ENCODE measurements around the gene SEMA4F.
A peak's percentile ranks its signal among the peaks of the same experiment; 100 is the strongest.
"Not testable (repeated sequence)": the region's sequence is repeated elsewhere in the genome, so short reads cannot be mapped to it uniquely, and the experiment has no call there.

SEMA4F gene, protein sequence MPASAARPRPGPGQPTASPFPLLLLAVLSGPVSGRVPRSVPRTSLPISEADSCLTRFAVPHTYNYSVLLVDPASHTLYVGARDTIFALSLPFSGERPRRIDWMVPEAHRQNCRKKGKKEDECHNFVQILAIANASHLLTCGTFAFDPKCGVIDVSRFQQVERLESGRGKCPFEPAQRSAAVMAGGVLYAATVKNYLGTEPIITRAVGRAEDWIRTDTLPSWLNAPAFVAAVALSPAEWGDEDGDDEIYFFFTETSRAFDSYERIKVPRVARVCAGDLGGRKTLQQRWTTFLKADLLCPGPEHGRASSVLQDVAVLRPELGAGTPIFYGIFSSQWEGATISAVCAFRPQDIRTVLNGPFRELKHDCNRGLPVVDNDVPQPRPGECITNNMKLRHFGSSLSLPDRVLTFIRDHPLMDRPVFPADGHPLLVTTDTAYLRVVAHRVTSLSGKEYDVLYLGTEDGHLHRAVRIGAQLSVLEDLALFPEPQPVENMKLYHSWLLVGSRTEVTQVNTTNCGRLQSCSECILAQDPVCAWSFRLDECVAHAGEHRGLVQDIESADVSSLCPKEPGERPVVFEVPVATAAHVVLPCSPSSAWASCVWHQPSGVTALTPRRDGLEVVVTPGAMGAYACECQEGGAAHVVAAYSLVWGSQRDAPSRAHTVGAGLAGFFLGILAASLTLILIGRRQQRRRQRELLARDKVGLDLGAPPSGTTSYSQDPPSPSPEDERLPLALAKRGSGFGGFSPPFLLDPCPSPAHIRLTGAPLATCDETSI

DNA sequence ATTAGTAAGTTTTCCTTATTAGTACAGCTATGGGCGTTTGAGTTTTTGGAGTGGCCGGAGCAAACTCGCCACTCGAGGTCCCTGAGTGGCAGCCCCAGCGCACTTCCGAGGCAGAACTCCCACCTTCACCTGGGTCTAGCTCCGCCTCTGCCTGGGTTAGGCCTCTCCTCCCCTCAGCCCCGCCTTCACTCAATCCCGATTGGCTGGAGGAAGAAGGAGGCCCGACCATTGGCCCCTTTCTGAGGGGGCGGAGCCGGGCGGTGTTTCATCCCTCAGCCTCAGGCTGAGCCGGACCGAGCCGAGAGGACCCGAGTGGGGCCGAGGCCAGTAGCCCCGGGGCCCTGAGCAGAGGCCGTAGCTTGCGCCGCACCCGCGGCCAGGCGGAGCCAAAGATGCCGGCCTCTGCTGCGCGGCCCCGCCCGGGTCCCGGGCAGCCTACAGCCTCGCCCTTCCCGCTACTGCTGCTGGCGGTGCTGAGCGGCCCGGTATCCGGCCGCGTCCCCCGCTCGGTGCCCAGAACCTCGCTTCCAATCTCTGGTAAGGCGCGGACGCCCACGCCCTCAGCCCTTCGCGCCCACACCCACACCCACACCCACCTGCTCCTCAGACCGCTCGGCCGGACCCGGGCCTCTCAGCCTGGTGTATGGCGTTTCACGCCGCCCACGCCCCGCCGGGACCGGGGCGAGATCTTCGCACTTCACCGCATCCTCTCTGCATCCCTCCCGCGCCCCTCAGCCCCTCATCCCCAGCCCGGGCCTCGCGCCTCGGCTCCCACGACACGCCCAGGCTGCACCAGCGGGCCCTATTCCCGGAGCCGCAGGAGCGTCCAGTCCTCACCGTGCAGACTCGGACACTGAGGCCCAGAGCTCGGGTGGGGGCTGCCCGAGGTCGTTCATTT, at the start of gene SEMA4F:
Gene SEMA4F, plus strand, starts transcription at position 263 of the 898 bp plus-strand sequence. Its CDS starts 130 bp downstream, at position 393.
- peak; percentile 88 for DNase-seq (ENCODE audit: low read depth)

DNA sequence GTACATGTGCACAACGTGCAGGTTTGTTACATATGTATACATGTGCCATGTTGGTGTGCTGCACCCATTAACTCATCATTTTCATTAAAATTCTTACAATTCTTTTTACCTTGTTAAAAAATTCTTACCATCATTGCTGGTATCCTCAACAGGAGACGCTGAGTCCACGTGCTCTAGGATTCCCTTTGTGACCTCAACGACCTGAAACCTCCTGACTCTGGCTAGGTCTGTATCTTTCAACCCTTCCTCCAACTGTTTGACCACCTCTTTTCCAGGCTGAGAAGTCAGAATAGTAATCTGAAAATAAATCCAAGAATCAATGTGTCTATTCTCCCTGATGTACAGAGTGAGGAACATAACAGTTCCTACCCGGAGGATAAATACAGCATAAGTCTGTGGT, 47.1 kb upstream of the SEMA4F start:
- no peak for DNase-seq (ENCODE audit: low read depth)

DNA sequence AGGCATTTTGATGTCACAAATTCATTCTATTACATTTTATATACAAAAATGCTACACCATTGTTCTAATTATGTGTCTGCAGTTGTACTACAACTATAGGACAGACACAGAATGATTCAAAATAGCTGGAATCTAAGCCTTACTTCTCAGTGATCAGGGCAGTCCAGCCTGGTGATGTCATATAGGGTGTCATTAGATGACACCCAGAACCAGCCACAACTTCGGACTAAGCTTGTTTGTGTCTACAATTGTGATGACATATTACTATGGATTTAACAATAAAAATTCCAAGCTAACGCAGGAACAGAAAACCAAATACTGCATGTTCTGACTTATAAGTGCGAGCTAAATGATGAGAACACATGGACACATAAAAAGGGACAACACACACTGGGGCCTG, 36.9 kb upstream of the SEMA4F start:
- no peak for DNase-seq (ENCODE audit: low read depth)

DNA sequence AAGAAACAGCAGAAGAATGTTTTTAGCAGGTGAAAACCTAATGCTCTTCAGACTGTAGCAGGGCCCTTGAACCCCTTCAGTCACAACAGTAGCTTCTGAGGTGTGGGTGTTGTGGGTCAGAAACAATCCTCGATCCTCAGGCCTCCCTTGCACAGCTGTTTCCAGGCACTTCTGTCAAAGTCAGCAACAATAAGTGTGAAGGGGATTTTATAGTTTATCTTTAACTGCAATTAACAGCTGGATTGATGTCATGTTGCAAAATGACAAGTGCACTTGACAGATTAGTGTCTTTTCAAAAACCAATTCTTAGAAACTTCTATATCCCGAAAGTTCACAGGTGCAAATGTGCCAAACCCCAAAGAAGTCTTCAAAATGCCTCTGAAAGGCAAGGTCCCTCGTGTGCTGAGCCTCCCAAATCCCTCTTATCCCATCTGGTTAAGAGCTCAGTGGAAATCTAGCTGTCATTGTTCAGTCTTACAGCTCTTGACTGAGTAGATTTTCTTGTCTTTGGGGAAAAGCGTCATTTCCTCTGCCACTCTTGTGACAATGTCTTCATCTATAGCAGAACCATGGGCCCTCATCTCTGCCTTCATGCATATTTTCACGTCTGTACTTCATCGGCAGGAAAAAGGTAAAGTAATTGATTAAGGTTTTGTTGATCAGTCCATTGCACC, 35.5 kb upstream of the SEMA4F start:
- no peak for DNase-seq (ENCODE audit: low read depth)

DNA sequence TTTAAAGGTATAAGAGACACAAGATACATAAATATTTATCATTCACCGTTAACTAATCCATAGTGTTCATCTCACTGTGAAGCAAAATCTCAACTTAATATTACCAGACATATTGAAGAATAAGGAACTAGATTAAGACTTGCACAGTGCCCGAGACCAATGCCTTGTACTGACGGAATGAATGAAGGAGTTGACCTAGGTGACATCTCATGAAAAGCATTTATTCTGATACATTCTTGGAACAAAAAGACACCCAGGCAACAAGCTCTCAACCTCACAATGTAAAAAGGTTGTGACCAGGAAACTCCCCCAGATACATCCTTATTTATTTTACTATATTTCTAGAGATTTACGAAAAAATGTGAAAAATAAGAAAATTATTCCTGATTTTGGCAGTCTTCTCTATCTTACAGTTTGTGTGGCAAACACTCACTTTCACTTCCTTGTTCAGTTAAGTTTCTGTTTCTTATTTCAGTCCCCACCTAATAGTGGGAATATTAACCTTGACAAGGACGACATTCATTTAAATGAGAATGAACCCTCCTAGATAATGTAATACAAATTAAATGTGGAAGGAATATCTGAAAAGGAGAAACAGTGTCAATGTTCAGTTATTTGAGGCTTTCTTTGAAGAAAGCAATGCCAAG, 34.3 kb upstream of the SEMA4F start:
- no peak for DNase-seq (ENCODE audit: low read depth)

DNA sequence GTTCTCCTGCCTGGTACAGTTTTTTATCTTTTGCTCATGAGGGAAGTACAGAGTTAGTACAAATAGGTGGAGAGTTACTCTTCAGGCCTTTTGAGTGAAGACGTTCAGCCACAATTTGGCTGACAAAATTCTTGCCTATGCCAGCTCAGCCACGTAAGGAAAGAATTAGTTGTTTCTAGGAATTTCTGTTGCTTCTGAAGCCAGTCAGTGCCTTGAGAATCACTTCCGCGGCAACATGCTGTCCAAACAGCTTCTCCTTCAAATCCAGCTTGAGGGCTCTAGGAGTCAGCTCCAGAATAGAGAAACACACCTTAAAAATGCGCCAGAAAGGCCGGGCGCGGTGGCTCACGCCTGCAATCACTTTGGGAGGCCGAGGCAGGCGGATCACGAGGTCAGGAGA, 33.4 kb upstream of the SEMA4F start:
- no peak for DNase-seq (ENCODE audit: low read depth)

DNA sequence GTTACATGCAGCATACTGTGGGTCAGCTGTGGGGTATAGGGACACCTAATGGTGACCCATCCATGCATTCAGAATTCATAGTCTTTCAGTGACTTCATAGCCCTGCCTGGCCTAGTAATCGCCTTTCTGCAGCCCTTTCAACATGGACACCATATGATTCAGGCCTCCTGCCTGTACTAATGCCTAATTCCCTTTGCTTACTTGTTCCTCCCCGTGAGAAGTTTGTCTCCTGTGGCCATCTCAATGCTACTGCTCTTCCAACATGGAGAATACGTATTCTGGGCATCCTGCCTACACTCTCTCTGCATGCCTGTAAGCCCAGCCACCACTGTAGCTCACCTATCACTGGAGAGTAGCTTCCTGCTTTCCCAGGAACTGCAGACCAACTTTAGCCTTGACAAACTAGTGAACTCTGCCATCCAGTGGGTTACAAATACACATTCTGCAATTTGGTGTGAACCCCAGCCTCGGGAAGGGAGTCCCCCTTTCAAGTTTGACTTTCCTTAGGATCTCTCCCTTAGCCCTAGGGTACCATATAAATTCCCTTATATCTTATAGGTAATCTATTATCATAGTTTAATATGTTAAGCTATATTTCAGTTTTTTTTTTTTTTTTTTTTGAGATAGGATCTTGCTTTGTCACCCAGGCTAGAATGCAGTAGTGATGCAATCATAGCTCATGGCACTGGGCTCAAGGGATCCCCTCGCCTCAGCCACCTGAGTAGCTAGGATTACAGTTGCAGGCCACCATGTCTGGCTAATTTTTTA, 28.2 kb upstream of the SEMA4F start:
- DNase-seq (ENCODE audit: low read depth): no peak

DNA sequence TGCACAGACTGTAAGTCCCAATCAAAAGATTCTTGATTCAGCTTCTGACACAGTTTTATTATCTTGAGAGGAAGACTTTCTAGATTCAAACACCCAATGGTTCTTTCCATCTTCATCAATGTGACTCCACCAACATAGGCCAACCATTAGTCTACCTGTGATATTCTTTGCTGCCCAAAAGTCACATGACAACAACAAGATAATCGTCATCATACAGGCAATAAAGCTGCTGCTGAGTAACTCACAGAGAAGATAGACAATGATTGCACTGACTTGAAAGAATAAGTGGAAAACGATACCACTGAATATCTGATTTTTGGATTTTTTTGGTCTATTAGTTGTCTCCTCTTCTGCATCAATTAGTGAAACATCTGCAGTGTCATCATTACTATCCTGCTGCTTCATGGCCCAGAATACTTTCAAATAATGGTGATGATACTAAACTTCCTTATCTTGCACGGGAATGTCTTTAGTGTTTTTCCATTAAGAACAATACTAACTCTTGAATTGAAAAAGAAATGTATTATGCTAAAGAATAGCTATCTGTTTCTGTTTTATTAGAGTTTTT, 25.4 kb upstream of the SEMA4F start:
- no peak for DNase-seq (ENCODE audit: low read depth)

DNA sequence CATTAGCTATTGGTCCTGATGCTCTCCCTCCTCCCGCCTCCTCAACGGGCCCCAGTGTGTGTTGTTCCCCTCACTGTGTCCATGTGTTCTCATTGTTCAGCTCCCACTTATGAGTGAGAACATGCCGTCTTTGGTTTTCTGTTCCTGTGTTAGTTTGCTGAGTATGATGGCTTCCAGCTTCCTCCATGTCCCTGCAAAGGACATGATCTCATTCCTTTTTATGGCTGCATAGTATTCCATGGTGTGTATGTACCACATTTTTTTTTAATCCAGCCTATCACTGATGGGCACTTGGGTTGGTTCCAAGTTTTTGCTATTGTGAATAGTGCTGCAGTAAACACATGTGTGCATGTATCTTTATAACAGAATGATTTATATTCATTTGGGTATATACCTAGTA, 23.6 kb upstream of the SEMA4F start:
- DNase-seq (ENCODE audit: low read depth): not testable (repeated sequence)

DNA sequence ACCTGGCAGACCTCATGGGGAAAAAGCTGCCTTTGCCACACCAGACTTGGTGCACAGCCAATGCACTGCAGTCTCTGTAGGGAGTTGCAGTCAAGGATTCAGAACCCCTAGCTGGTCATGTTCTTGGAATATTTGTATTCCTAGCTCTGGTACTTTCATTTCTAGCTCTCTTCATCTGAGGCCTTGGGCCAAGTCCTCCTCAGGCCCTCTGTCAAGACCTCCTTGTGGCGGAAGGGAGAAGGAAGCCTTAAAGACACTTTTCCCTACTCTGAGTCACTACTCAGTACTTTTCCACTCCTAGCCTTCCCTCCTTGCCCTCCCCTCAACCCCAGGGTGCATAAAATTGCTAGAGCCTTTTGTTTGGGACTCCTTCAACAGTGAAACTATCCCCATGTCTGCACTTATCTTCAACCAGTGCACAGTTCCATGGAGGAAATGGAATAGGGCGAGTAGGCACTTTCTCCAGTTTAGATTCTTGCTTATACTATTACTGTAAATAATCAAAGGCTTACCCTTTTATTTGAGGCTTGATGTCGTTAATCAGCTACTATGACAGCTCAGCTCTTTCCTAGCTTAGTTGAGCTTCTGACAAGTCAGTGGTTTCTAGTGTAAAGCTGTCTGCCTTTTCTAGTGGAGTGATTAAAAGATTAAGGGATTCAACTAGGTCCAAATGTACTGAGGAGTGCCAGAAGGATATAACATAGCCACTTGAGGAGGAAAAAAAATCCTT, 21.7 kb upstream of the SEMA4F start:
- no peak for DNase-seq (ENCODE audit: low read depth)

DNA sequence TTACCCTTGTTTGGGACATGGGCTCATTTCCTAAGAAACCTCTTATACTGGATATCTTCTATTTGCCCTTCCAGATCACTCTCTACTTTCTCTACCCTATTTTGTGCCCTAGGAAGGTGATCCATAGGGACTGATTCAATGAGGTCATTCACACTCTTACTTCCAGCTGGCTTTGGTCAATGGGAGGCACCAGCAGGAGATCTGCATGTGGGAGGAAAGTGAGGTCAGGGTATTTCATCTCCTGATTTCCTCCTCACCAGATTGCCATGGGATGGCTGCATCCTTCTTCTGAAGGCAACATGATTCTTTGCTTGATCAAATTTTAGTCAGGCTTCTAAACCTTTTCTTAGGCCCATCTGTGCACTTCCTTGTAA, 21.1 kb upstream of the SEMA4F start:
- no peak for DNase-seq (ENCODE audit: low read depth)

DNA sequence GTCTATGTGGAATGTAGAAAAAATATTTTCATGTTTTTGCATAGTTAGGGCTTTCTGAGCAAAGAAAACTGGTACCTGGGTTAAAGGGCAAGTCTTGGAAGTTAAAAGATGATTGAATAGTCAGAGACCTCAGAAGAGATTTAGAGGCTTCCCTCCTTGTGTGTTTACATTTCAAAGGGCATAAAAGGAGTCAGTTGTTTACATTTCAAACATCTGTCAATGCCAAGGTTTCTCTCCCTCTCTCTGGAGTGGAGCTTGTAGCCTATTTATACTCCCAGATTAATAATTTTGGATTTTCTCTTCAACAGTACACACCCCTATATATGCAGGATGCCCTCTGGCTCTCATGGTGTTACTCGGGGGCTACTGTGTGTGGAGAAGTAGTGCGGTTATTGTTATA, 14.5 kb upstream of the SEMA4F start:
- DNase-seq (ENCODE audit: low read depth): no peak

DNA sequence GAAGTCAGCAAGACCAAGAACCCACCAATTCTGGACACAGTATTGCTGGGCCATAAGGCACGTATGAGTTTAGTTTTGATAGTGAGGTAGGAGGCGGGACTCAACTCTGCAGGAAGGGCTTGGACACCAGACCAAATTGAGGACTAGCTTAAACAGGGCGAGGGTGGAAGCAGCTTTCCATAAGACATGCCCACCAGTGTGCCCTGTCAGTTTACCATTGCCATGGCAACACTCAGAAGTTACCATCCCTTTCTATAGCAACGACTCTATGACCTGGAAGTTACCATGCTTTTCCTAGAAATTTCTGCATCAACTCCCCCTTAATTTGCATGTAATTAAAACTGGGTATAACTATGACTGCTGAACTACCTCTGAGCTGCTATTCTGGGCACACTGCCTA, 8.7 kb upstream of the SEMA4F start:
- DNase-seq (ENCODE audit: low read depth): no peak

DNA sequence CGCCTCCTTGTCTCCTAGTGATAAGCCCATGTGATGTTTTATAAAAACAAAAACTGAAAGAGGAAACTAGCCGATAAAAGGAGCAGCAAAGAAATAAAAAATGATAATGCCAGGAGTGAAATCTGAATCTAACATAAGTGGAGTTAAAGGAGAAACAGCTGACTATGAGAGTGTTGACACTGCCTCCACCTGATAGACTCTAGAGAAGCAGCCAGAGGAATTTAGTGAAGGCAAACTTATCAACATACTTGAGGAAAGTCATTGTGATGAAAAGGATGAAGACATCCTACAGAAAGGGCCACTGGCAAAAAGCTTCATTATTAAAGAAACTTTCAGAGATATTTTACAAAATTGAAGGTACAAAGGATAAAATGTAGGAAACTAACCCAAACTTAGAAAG, 7.8 kb upstream of the SEMA4F start:
- DNase-seq (ENCODE audit: low read depth): no peak

DNA sequence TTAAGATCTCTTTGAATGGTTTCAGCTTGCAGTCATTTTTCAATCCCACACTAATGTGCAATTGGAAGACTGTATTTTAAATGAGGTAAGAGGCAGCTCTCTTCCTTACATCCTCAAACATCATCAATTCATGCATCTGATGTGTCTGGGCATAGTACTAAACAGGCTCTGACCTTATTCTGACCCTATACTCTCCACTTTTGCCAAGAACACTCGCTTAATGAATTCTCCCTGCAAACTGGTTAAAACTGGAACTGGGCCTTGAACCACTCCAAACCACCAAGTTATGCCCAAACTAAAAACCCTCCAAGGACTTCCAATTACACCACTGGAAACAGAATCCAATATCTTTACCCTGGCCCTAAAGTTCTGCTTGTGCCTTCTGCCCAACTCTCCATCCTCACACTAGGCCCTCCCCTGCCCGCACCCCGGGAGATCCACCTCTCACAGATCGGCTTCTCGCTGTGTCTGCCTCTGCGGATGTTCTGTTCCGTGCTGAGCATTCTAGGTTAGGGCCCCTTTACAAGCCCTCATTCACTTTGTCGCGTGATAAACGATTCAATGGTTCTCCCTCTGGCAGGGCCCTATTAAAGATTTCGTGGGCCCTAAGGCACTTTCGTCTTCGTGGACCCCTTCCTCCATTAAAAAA, 7.1 kb upstream of the SEMA4F start:
- no peak for DNase-seq (ENCODE audit: low read depth)

DNA sequence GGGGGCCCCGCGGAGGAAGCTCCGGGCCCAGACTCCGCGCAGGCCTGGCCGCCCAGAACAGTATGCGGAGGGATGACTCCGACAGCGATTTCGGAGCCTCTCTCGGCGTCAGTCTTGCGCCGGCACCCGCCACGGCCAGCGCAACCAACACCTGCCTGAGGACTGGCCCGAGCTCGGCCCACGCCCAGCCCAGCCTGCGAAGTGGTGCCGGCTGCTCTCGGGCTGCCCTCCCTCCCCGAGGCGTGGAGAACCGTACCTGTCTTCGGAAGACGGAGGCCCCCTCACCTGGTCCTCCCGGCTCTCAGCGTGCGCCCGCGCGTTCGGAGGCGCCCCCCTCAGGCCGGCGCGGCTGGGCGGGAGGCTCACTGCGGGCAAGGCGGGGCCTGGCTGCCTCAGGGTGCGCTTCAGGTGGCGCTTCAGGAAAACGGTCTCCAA, 6.0 kb upstream of the SEMA4F start, which contains the start of gene M1AP:
Gene M1AP, minus strand, starts transcription at position 322 of the 435 bp plus-strand sequence. CDS start 8,055 bp downstream, outside the sequence.
- no peak for DNase-seq (ENCODE audit: low read depth)

DNA sequence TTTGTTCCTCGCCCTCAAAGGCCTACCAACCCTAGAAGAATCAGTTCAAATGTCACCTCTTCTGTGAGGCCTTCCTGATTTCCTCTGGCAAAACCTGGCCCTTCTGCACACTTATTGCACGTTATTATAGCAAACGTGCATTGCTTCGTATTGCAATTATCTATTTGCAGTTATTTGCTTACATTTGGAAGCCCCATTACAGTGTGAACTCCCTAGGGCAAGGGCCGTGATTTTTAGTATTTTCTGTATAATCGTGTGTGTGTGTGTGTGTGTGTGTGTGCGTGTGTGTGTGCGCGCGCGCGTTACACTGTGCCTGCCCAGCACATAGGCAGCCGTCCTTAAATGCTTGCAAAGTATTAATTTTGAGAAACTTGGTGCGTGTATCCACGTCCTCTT, 460 bp upstream of the SEMA4F start:
- no peak for DNase-seq (ENCODE audit: low read depth)

DNA sequence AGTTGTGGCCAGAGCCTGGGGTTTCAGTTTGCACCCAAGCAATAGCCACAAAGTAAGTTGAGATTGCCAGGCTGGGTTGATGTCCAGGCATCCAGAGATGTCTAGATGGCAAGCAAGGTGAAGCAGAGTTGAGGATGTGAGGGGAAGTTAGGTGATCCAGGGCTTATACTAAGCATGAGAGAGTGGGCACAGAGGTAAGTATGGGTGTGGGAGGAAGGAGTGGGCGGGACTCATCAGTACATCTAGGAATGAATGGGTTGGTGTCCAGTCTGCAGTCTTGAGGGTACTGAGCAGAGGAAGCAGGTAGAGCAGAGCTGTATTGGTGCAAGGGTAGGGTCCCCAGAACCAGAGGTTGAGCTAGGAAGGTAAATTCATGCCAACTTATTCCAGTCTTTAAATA, 1.5 kb downstream of the SEMA4F start:
- DNase-seq (ENCODE audit: low read depth): no peak

DNA sequence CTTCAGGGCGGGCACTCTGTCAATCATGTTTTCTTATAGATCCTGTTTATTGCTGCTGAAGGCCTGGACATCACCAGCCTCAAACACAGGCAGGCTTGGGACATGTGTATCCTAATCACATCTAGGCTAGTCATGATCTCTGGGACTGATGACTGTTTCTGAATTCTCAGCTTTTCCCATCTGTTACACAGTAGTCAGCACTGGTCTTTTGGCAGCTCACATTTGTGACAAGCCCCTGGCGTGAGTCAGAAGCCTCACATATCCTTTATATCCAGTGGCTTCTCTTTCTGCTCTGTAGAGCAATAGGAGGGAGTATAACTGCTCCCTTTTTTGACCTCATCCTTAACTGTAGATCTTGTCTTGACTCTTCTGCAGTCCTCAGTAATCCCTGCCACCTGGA, 4.5 kb downstream of the SEMA4F start:
- DNase-seq (ENCODE audit: low read depth): no peak
